BLaER1 treated with 17β-estradiol and CSF1 and Interleukin-3, amounts not matched to agents 10 nM and 100 nM (cell line): ENCODE results near the gene LENG1.
A peak's percentile ranks its signal among the peaks of the same experiment; 100 is the strongest.

ENCODE experiments used
- H3K27ac ChIP-seq, 11 experiments: shearing (Covaris generic); formaldehyde crosslinking; 2 replicates each; pipeline ENCODE4 v1.8.1; 2022
- H3K27me3 ChIP-seq, 11 experiments: shearing (Covaris generic); formaldehyde crosslinking; 2 replicates each; pipeline ENCODE4 v1.8.1; 2022
- H3K36me3 ChIP-seq, 11 experiments: shearing (Covaris generic); formaldehyde crosslinking; 2 replicates each; pipeline ENCODE4 v1.8.1; 2022
- H3K4me1 ChIP-seq, 10 experiments: shearing (Covaris generic); formaldehyde crosslinking; 2 replicates each; pipeline ENCODE4 v1.8.1; 2022
- H3K4me2 ChIP-seq, 11 experiments: shearing (Covaris generic); formaldehyde crosslinking; 2 replicates each; pipeline ENCODE4 v1.8.1; 2022
- H3K4me3 ChIP-seq, 10 experiments: shearing (Covaris generic); formaldehyde crosslinking; 2 replicates each; pipeline ENCODE4 v1.8.1; 2022
- H3K9ac ChIP-seq, 11 experiments: shearing (Covaris generic); formaldehyde crosslinking; 2 replicates each; pipeline ENCODE4 v1.8.1; 2022
- H3K9me3 ChIP-seq, 11 experiments: shearing (Covaris generic); formaldehyde crosslinking; replicated peaks in 1 of 11; 2 replicates each; pipeline ENCODE4 v1.8.1; 2022
- H4K20me1 ChIP-seq, 11 experiments: shearing (Covaris generic); formaldehyde crosslinking; 2 replicates each; pipeline ENCODE4 v1.8.1; 2022
- Cebpa-rat ChIP-seq, 11 experiments: shearing (Covaris generic); IDR thresholded peaks; 2 replicates each; pipeline ENCODE4 v1.8.1; 2022

The LENG1 gene

DNA sequence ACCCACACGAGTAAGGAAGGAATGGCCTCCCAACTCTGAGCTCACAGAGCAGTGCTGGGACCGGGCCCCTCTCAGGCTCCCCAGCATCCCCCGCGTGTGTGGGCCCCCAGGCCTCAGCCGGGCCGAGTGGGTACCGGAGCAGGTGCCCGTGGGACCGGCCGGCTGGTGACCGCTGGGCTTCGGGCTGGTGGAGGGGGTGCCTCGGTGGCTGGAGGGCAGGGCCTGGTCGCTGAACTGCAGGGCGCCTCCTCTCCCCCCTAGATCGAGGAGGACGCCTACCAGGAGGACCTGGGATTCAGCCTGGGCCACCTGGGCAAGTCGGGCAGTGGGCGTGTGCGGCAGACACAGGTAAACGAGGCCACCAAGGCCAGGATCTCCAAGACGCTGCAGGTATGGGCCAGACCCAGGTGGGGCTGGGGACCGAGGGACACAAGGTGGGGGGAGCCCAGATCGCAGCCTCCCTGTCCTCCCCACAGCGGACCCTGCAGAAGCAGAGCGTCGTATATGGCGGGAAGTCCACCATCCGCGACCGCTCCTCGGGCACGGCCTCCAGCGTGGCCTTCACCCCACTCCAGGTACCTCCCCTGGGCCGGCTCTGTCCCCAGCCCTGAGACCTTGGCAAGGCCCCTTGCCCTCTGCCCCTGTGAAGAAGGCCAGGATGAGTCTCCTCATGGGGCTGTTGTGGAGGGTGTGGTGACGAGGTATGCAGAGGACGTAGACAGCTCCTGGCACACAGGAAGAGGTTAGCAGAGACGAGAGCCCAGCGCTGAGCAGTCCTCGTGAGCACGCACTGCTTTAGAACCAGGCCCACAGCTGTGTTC is 30.5 kb downstream of the LENG1 start:
- no peak overlapping the region for H3K4me2 ChIP-seq
- H3K9ac ChIP-seq, result no peak overlapping the region; a peak in 1 of 22 replicates
- no peaks in the 10 kb centered on the region for H3K27me3 ChIP-seq
- H3K4me1 ChIP-seq, result no peaks in the 10 kb centered on the region
- H3K36me3 ChIP-seq, result peaks cover 75 to 95% (median 83%) of the 10 kb centered on the region in 11 experiments
- H3K4me3 ChIP-seq, result no peak overlapping the region
- TF ChIP-seq Cebpa-rat (IDR thresholded peaks at IDR 0.05), result no peak
- H3K27ac ChIP-seq, result no peak overlapping the region
- H3K9me3 ChIP-seq, result no peaks in the 10 kb centered on the region
- H4K20me1 ChIP-seq, result peaks cover 0 to 42% (median 0%) of the 10 kb centered on the region in 11 experiments; a peak in 5 of 22 replicates

DNA sequence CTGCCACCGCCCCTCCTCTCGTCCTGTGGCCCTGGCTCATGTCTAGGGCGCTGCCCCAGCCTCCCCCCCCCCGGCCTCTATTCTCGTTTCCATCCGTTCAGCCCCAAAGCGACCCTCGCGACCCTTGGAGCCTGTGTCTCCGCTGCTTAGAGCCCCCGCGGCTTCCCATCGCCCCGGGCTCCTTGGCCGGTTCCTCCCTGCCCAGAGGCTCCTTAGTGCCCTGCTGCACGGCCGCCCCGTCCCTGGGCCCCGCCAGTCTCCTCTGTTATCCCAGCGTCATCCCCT is 31.1 kb downstream of the LENG1 start:
- no peak for TF ChIP-seq Cebpa-rat (IDR thresholded peaks at IDR 0.05)
- H3K9me3 ChIP-seq, result no peaks in the 10 kb centered on the region
- no peak overlapping the region for H3K9ac ChIP-seq
- H3K4me1 ChIP-seq, result no peaks in the 10 kb centered on the region
- no peak overlapping the region for H3K27ac ChIP-seq
- H3K36me3 ChIP-seq, result peaks cover 81 to 100% (median 90%) of the 10 kb centered on the region in 11 experiments
- no peaks in the 10 kb centered on the region for H3K27me3 ChIP-seq
- no peak overlapping the region for H3K4me3 ChIP-seq
- peaks cover 0 to 47% (median 0%) of the 10 kb centered on the region in 11 experiments; a peak in 5 of 22 replicates for H4K20me1 ChIP-seq
- H3K4me2 ChIP-seq, result no peak overlapping the region

DNA sequence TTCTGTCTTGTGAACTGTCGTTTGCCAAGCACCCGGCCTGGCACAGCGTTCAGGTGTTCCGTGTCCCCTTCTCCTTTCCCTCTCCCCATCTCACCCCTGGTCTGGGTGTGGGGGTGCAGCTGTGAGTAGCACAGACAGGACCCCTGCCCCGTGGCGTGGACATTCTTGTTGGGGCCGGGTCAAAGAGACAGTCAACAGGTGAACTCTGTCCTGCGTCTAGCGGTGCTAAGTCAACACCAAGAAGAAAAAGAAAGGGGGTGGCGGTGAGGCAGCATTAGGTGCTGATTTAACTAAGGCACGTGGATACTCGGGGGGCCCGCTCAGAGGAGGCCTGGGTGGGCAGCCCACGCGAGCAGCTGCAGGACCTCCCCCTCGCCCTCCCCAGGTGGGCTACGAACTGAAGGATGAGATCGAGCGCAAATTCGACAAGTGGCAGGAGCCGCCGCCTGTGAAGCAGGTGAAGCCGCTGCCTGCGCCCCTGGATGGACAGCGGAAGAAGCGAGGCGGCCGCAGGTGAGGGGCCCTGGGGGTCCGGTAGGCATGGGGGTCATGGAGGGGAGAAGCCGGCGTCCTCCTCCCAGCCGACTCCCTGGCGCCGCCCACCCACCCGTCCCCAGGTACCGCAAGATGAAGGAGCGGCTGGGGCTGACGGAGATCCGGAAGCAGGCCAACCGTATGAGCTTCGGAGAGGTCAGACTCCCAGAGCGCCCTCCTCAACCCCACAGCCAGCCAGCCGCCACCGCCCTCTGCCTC is 31.7 kb downstream of the LENG1 start:
- Histone ChIP-seq H3K9ac (no peak overlapping the region), H3K4me3 (no peak overlapping the region), H4K20me1 (peaks cover 0 to 48% (median 2%) of the 10 kb centered on the region in 11 experiments; a peak in 5 of 22 replicates), H3K27me3 (no peaks in the 10 kb centered on the region), H3K27ac (no peak overlapping the region), H3K9me3 (no peaks in the 10 kb centered on the region), H3K4me1 (no peaks in the 10 kb centered on the region), H3K4me2 (no peak overlapping the region), H3K36me3 (peaks cover 86 to 100% (median 92%) of the 10 kb centered on the region in 11 experiments)
- TF ChIP-seq Cebpa-rat (IDR thresholded peaks at IDR 0.05), result no peak

DNA sequence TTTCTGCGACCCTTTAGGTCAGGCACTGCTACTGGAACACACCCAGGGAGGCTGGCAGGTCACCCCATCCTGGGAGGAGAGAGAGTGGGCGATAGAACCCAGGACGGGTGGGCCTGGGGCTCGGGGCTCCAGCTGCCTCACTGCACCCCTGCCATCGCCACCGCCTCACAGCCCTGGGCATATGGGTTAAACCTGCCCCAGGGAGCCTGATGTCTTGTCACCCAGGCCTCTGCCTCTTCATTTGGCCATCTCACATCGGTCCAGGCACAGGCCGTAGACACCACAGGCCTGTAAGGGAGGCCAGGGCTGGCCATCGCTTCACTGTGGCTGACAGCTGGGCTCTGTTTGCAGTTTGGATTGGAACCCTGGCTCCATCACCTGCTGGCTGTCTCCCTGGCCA is 33.8 kb downstream of the LENG1 start:
- Histone ChIP-seq H3K4me3 (no peak overlapping the region), H4K20me1 (peaks cover 0 to 42% (median 6%) of the 10 kb centered on the region in 11 experiments; a peak in 4 of 22 replicates), H3K27me3 (no peaks in the 10 kb centered on the region), H3K9ac (0 out of 22 replicates have a peak overlapping the region, but pooled peaks of 1 of the 11 experiments have one; percentile 6), H3K4me1 (no peaks in the 10 kb centered on the region), H3K4me2 (no peak overlapping the region), H3K27ac (no peak overlapping the region), H3K9me3 (no peaks in the 10 kb centered on the region), H3K36me3 (peaks cover 88 to 98% (median 93%) of the 10 kb centered on the region in 11 experiments)
- TF ChIP-seq Cebpa-rat (IDR thresholded peaks at IDR 0.05), result no peak

DNA sequence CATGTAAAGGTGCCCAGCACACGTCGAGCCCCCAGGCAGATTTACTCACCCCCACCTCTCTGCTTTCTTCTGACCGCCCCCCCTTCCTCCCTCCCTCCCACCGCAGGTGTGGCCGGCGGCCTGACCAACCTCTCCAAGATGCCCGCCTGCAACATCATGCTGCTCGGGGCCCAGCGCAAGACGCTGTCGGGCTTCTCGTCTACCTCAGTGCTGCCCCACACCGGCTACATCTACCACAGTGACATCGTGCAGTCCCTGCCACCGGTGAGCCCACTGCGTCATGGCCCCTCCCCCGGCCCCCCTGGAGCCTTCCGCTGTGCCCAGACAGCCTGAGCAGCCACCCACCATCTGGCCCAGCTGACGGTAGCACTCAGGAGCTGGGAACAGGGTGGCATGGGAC is 35.1 kb downstream of the LENG1 start:
- Histone ChIP-seq H3K4me1 (no peaks in the 10 kb centered on the region), H3K4me3 (no peak overlapping the region), H3K36me3 (peaks cover 94 to 100% (median 98%) of the 10 kb centered on the region in 11 experiments), H3K9ac (no peak overlapping the region), H3K4me2 (no peak overlapping the region), H3K9me3 (no peaks in the 10 kb centered on the region), H3K27me3 (no peaks in the 10 kb centered on the region), H4K20me1 (peaks cover 0 to 41% (median 10%) of the 10 kb centered on the region in 11 experiments; a peak in 5 of 22 replicates), H3K27ac (no peak overlapping the region)
- no peak for TF ChIP-seq Cebpa-rat (IDR thresholded peaks at IDR 0.05)

DNA sequence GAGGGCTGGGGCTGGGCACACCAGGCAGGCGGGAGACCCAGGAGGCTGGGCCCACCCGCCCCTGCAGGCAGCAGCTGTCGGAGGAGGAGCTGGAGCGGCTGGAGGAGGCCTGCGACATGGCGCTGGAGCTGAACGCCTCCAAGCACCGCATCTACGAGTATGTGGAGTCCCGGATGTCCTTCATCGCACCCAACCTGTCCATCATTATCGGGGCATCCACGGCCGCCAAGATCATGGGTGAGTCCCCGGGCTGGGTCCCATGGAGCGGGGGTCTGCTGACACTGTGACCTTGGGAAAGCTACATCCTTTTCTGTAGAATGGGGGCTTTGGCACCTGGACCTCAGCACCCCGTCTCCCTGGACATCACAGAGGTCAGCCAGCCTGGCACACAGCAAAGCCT is 35.8 kb downstream of the LENG1 start:
- no peak for TF ChIP-seq Cebpa-rat (IDR thresholded peaks at IDR 0.05)
- no peak overlapping the region for H3K4me3 ChIP-seq

DNA sequence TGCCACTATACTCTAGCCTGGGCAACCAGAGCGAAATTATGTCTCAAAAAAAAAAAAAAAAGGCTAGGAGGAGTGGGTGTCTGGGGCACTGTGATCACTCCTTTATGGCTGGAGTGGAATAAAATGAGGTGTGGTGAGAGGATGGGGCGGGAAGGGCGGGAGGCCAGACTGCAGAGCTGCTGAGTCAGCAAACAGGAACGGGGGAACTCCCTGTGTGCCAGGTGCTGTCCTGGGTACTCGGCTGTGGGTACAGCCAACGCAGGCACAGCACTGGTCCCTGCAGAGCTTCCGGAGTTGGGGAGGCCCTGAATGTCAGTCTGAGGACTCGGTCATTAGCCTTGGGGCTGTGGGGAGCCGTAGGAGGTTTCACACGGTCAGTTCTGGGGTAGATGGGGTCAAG is 38.3 kb downstream of the LENG1 start:
- H3K36me3 ChIP-seq, result peaks cover 79 to 90% (median 83%) of the 10 kb centered on the region in 11 experiments
- no peak overlapping the region for H3K27ac ChIP-seq
- no peak for TF ChIP-seq Cebpa-rat (IDR thresholded peaks at IDR 0.05)
- peaks cover 0 to 43% (median 15%) of the 10 kb centered on the region in 11 experiments; a peak in 7 of 22 replicates for H4K20me1 ChIP-seq
- H3K4me3 ChIP-seq, result no peak overlapping the region
- no peak overlapping the region for H3K4me2 ChIP-seq
- no peak overlapping the region for H3K9ac ChIP-seq
- H3K27me3 ChIP-seq, result no peaks in the 10 kb centered on the region
- peaks cover 9 to 11% (median 10%) of the 10 kb centered on the region in 10 experiments for H3K4me1 ChIP-seq
- no peaks in the 10 kb centered on the region for H3K9me3 ChIP-seq

More for the DNA sequence above, 35.8 kb downstream of the LENG1 start:
- H3K9me3 ChIP-seq, result no peaks in the 10 kb centered on the region
- no peaks in the 10 kb centered on the region for H3K27me3 ChIP-seq
- H3K36me3 ChIP-seq, result peaks cover 93 to 100% (median 97%) of the 10 kb centered on the region in 11 experiments
- peaks cover 0 to 42% (median 8%) of the 10 kb centered on the region in 11 experiments; a peak in 5 of 22 replicates for H4K20me1 ChIP-seq
- no peak overlapping the region for H3K4me2 ChIP-seq
- H3K27ac ChIP-seq, result no peak overlapping the region
- no peak overlapping the region for H3K9ac ChIP-seq
- H3K4me1 ChIP-seq, result no peaks in the 10 kb centered on the region

DNA sequence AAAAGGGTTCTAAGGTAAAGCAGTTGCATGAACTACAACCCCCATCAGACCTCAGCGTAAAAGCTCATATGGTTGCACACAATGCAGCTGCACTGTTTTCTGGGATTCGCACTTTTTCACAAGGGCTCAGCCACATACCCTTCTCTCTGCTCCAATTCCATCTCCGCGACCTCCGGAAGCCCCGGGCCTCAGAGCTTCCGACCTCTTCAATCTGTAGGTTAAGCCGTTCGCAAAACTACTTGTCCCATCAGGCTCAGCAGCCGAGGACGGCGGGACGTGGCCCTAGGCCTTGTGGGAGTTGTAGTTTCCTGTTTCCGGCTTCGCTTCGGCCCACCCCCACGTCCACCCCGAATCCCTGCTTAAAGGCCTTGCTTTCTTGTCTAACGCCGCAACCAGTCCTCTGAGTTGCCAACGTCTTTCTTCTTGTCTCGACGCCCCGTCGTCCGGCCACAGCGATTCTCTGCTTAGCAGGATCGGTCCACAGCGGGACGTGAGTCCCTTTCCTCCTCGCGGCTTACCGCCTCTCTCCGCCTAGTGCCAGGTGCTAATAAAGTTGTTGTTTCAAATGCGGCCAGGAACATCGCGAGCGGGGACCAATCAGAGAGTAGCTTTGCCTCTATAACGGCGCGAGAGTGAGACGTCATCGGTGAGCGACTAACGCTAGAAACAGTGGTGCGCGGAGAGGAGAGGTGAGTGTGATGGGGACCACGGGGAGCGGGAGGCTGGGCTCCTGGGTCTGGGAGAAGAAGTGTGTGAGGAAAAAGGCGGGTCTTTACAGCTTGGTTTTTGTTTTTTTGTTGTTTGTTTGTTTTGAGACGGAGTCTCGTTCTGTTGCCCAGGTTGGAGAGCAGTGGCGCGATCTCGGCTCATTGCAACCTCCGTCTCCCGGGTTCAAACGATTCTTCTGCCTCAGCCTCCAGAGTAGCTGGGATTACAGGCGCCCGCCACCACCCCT is 44.1 kb downstream of the LENG1 start, which contains the start of the genes PRPF31 and TFPT:
PRPF31 (plus strand) TSS at position 646 of the 955 bp plus-strand sequence. CDS start 2,525 bp downstream, outside the sequence.
TFPT (minus strand) TSS at position 549 of the 955 bp plus-strand sequence; CDS start at position 161, 388 bp downstream.
- Histone ChIP-seq H3K4me3 (peak within 1 kb of the TSS; percentile 74 to 93 (median 87)), H3K4me1 (peaks cover 20 to 30% (median 24%) of the 10 kb centered on the region in 10 experiments), H3K36me3 (peaks cover 41 to 68% (median 61%) of the 10 kb centered on the region in 11 experiments), H3K9me3 (no peaks in the 10 kb centered on the region), H3K27me3 (no peaks in the 10 kb centered on the region), H3K27ac (peak within 1 kb of the TSS; percentile 82 to 93 (median 91)), H3K9ac (peak within 1 kb of the TSS; percentile 84 to 95 (median 90)), H3K4me2 (peak within 1 kb of the TSS; percentile 89 to 98 (median 95)), H4K20me1 (peaks cover 0 to 71% (median 29%) of the 10 kb centered on the region in 11 experiments; a peak in 15 of 22 replicates)
- no peak for TF ChIP-seq Cebpa-rat (IDR thresholded peaks at IDR 0.05)
